ENCODE results near the gene SH3GL1. TPM values are rescaled to one million over a fixed set of nuclear protein-coding genes. Genes with fewer than 3 reads are reported as not detected.

The SH3GL1 gene
- total RNA-seq, 4 donors from 2014 or later = 16.5 to 63.2 (median 34.2) TPM

DNA sequence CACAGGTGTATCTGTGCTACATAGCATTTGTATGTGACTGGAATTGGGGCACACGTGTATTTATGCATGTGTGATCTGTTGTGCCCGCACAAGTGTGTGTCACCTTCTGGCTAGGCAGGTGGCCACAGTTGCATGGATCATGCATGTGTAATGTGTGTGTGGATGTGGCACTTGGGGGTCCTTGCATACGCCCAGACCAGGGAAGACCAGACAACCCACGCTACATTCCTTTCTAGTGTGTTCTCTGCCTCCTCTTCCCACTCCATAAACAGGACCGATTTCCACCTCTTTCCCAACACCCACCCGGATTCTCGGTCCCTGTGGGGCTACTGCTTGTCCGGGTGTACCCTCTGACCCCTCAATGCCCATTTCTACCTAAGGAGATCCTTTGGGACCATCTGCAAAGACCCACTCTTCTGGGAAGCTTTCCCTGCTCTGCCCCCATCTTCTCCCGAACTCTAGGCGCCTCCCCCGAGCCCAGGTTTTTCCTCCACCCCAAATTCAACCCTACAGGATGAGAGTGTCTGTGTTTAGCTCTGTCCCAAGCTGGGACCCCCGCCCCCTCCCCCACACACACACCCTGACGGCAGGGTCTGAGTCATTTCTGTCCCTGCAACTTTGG is 74.0 kb downstream of the SH3GL1 start:
- H3K27ac ChIP-seq = no peak overlapping the region
- H3K4me3 ChIP-seq = no peak overlapping the region
- 71 to 73% methylated on average over 3 to 13 of the region's 13 CpGs for WGBS, 2 donors (ENCODE audit: low coverage in 1 of 2)
- H3K4me1 ChIP-seq = peaks cover 4 to 21% (median 6%) of the 10 kb centered on the region in 4 donors
- H3K27me3 ChIP-seq = peaks cover 5% of the 10 kb centered on the region
- intact Hi-C loops (cut with DNase I; ENCODE audit: low total_unique reads) = no loop called here
- TF ChIP-seq POLR2AphosphoS5 (IDR thresholded peaks at IDR 0.05) (no peak), POLR2A (IDR thresholded peaks at IDR 0.05) (no peak), EP300 (IDR thresholded peaks at IDR 0.05; ENCODE audit: low read depth) (no peak)
- TF ChIP-seq, protein P1, sequence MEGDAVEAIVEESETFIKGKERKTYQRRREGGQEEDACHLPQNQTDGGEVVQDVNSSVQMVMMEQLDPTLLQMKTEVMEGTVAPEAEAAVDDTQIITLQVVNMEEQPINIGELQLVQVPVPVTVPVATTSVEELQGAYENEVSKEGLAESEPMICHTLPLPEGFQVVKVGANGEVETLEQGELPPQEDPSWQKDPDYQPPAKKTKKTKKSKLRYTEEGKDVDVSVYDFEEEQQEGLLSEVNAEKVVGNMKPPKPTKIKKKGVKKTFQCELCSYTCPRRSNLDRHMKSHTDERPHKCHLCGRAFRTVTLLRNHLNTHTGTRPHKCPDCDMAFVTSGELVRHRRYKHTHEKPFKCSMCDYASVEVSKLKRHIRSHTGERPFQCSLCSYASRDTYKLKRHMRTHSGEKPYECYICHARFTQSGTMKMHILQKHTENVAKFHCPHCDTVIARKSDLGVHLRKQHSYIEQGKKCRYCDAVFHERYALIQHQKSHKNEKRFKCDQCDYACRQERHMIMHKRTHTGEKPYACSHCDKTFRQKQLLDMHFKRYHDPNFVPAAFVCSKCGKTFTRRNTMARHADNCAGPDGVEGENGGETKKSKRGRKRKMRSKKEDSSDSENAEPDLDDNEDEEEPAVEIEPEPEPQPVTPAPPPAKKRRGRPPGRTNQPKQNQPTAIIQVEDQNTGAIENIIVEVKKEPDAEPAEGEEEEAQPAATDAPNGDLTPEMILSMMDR (IDR thresholded peaks at IDR 0.05) = no peak
- in situ Hi-C loops (cut with MboI; ENCODE audit: low pct_ligation_motif_present in 1 of 4, low pct_unique_long_range_greater_than_20kb in 1 of 4, low sequenced_read_pairs in 3 of 4) = no loop called here
- no peaks in the 10 kb centered on the region for H3K9me3 ChIP-seq
- no peaks in the 10 kb centered on the region for H3K36me3 ChIP-seq
- no peak for DNase-seq

DNA sequence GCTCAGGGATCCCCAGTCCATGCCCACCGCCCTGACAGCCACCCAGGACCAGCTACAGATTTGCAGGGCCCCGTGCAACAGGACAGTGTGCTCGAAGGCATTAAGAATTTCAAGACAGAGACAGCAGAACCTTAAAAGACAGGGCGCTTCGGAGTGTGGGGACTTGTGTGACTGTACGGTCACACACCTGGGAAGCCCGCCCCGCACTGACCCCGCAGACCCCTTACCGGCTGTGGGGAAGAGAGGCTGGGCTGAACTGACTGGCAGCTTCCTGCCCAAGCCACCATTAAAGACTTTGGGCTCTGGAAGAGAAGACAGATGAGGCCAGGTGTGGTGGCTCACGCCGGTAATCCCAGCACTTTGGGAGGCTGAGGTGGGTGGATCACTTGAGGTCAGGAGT is 76.1 kb downstream of the SH3GL1 start:
- no peak for TF ChIP-seq EP300 (IDR thresholded peaks at IDR 0.05; ENCODE audit: low read depth)
- TF ChIP-seq, protein P1 (IDR thresholded peaks at IDR 0.05) = no peak
- TF ChIP-seq POLR2AphosphoS5 (IDR thresholded peaks at IDR 0.05) = no peak
- no peak for TF ChIP-seq POLR2A (IDR thresholded peaks at IDR 0.05)

DNA sequence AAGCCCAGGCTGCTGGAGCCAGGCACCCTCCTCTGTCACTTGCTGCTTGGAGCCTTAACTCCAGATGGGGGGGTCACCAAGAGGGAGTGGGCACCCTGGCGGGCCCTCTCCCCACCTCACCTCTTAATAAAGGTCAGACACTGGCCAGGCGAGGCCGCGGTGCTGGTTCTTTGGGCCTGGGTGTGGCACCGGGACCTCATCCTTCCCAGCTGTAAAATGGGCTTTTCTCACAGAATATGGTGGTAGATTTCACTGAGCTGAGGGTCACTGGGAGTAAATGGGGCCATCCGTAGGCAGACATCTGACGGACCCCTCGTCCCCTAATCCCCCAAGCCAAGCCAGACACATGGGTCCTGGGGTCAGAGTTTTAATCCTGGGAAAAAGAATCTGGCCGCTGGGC is 76.7 kb downstream of the SH3GL1 start:
- in situ Hi-C loops (cut with MboI; ENCODE audit: low pct_ligation_motif_present in 1 of 4, low pct_unique_long_range_greater_than_20kb in 1 of 4, low sequenced_read_pairs in 3 of 4) = no loop called here
- DNase-seq = no peak
- H3K9me3 ChIP-seq = no peaks in the 10 kb centered on the region
- H3K4me1 ChIP-seq = peaks cover 2 to 17% (median 5%) of the 10 kb centered on the region in 4 donors
- H3K27me3 ChIP-seq = peaks cover 5% of the 10 kb centered on the region
- no peak overlapping the region for H3K4me3 ChIP-seq
- no peaks in the 10 kb centered on the region for H3K36me3 ChIP-seq
- TF ChIP-seq EP300 (IDR thresholded peaks at IDR 0.05; ENCODE audit: low read depth) = no peak
- TF ChIP-seq, protein P1 (IDR thresholded peaks at IDR 0.05) = no peak
- no peak for TF ChIP-seq POLR2A (IDR thresholded peaks at IDR 0.05)
- TF ChIP-seq POLR2AphosphoS5 (IDR thresholded peaks at IDR 0.05) = no peak
- no peak overlapping the region for H3K27ac ChIP-seq
- WGBS, 2 donors (ENCODE audit: low coverage in 1 of 2) = 91% methylated on average over 9 of the region's 9 CpGs; no CpG with 5 or more reads in 1 of the 2 donors
- intact Hi-C loops (cut with DNase I; ENCODE audit: low total_unique reads) = no loop called here

More for the DNA sequence above, 76.1 kb downstream of the SH3GL1 start:
- in situ Hi-C loops (cut with MboI; ENCODE audit: low pct_ligation_motif_present in 1 of 4, low pct_unique_long_range_greater_than_20kb in 1 of 4, low sequenced_read_pairs in 3 of 4) (no loop called here), intact Hi-C loops (cut with DNase I; ENCODE audit: low total_unique reads) (no loop called here)
- WGBS, 2 donors (ENCODE audit: low coverage in 1 of 2) = 84% methylated on average over 12 of the region's 12 CpGs; no CpG with 5 or more reads in 1 of the 2 donors
- Histone ChIP-seq H3K36me3 (no peaks in the 10 kb centered on the region), H3K4me3 (no peak overlapping the region), H3K9me3 (no peaks in the 10 kb centered on the region), H3K27me3 (peaks cover 5% of the 10 kb centered on the region), H3K27ac (no peak overlapping the region), H3K4me1 (peaks cover 4 to 21% (median 6%) of the 10 kb centered on the region in 4 donors)
- no peak for DNase-seq

DNA sequence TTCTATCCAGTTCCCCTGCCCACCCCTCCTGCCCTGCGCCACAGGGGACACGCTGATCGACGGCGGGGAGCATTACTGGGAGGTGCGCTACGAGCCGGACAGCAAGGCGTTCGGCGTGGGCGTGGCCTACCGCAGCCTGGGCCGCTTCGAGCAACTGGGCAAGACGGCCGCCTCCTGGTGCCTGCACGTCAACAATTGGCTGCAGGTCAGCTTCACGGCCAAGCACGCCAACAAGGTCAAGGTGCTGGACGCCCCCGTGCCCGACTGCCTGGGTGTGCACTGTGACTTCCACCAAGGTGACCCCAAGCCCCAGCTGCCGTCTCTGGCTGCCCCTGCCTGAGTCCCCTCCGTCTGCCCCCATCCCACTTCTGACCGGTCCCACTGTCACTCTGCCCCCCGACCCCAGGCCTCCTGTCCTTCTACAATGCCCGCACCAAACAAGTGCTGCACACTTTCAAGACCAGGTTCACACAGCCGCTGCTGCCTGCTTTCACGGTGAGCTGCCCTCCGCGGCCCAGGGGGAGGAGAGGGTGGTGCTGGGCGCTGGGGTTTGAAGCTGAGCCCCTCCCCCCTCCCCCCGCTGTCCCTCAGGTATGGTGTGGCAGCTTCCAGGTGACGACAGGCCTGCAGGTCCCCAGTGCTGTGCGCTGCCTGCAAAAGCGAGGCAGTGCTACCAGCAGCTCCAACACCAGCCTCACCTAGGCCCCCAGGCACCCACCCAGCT is 77.2 kb downstream of the SH3GL1 start:
- intact Hi-C loops (cut with DNase I; ENCODE audit: low total_unique reads) (no loop called here), in situ Hi-C loops (cut with MboI; ENCODE audit: low pct_ligation_motif_present in 1 of 4, low pct_unique_long_range_greater_than_20kb in 1 of 4, low sequenced_read_pairs in 3 of 4) (no loop called here)
- 72% methylated on average over 36 of the region's 37 CpGs; no CpG with 5 or more reads in 1 of the 2 donors for WGBS, 2 donors (ENCODE audit: low coverage in 1 of 2)
- Histone ChIP-seq H3K27me3 (peaks cover 5% of the 10 kb centered on the region), H3K4me3 (no peak overlapping the region), H3K36me3 (no peaks in the 10 kb centered on the region), H3K9me3 (no peaks in the 10 kb centered on the region), H3K4me1 (peaks cover 0 to 15% (median 3%) of the 10 kb centered on the region in 4 donors), H3K27ac (no peak overlapping the region)
- TF ChIP-seq, protein P1 (IDR thresholded peaks at IDR 0.05) = no peak
- TF ChIP-seq POLR2A (IDR thresholded peaks at IDR 0.05) = peak; percentile 12
- TF ChIP-seq EP300 (IDR thresholded peaks at IDR 0.05; ENCODE audit: low read depth) = no peak
- peak in 1 of 3 donors; percentile 15 for TF ChIP-seq POLR2AphosphoS5 (IDR thresholded peaks at IDR 0.05)
- DNase-seq = no peak
